ENCODE measurements around the gene SERINC2. TPM values are rescaled to one million over a fixed set of nuclear protein-coding genes. Genes with fewer than 3 reads are reported as not detected.

The SERINC2 gene
- polyA plus RNA-seq, 2 of the 4 experiments (the other 2 are of a cell fraction) = 6.0 to 16.3 TPM

GRCh38 chr1:31414980-31415370, 2.0 kb downstream of the SERINC2 start:
- Histone ChIP-seq H3K27ac (no peak overlapping the region), H3K4me2 (0 out of 3 replicates have a peak overlapping the region, but pooled peaks have one; percentile 98), H3K4me3 (no peak overlapping the region), H3K9me3 (no peaks in the 10 kb centered on the region), H3K4me1 (peaks cover 13% of the 10 kb centered on the region)
- no peak for TF ChIP-seq MAX (IDR thresholded peaks at IDR 0.05)
- no peak for TF ChIP-seq KDM1A (IDR thresholded peaks at IDR 0.05; ENCODE audit: low read depth)
- no peak for TF ChIP-seq SMC3 (IDR thresholded peaks at IDR 0.05)
- TF ChIP-seq RNF2 (IDR thresholded peaks at IDR 0.05; ENCODE audit: borderline replicate concordance, low read depth) = no peak
- TF ChIP-seq SREBF2 (IDR thresholded peaks at IDR 0.05) = no peak
- no peak for TF ChIP-seq BCL3 (IDR thresholded peaks at IDR 0.05)
- no peak for TF ChIP-seq NR3C1 (IDR thresholded peaks at IDR 0.05)
- no peak for TF ChIP-seq JUN (IDR thresholded peaks at IDR 0.05)
- TF ChIP-seq NPAS2 (CRISPR knock-in tag; IDR thresholded peaks at IDR 0.05; ENCODE audit: borderline replicate concordance) = no peak
- TF ChIP-seq CHD2 (IDR thresholded peaks at IDR 0.05; ENCODE audit: low read length, partially characterized antibody) = no peak
- no peak for TF ChIP-seq CBX8 (IDR thresholded peaks at IDR 0.05)
- no peak for TF ChIP-seq ATOH8 (CRISPR knock-in tag; IDR thresholded peaks at IDR 0.05; ENCODE audit: low read depth)
- TF ChIP-seq, protein P1, sequence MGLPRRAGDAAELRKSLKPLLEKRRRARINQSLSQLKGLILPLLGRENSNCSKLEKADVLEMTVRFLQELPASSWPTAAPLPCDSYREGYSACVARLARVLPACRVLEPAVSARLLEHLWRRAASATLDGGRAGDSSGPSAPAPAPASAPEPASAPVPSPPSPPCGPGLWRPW (IDR thresholded peaks at IDR 0.05) = no peak
- CTCF ChIA-PET = interaction anchor here (2.2 to 6.3 kb wide), 3 partner anchors 8 to 231 kb away, joined by 5 to 49 read pairs (median 29); no protein-coding TSS in a partner anchor
- ATAC-seq (no peak), DNase-seq (ENCODE audit: low read depth in 1 of 2, low spot score in 1 of 2) (no peak), FAIRE-seq (no peak)
- POLR2A ChIA-PET = no interaction called here
- 84% methylated on average over 4 of the region's 4 CpGs for WGBS (ENCODE audit: missing lambda C conversion rate)

- Histone ChIP-seq H3K4me1 (peaks cover 13% of the 10 kb centered on the region), H3K27ac (no peak overlapping the region), H3K4me3 (no peak overlapping the region), H3K9me3 (no peaks in the 10 kb centered on the region), H3K4me2 (no peak overlapping the region)
- DNase-seq (ENCODE audit: low read depth in 1 of 2, low spot score in 1 of 2) = no peak
- no peak for FAIRE-seq
- CTCF ChIA-PET = interaction anchor here (2.2 kb wide), 2 partner anchors 133 to 232 kb away, joined by 5 to 7 read pairs; no protein-coding TSS in a partner anchor
- TF ChIP-seq TFCP2L1 (CRISPR knock-in tag; IDR thresholded peaks at IDR 0.05) (no peak), ZSCAN20 (CRISPR knock-in tag; IDR thresholded peaks at IDR 0.05) (no peak), CHD4 (IDR thresholded peaks at IDR 0.05; ENCODE audit: borderline replicate concordance) (no peak), FOSL2 (IDR thresholded peaks at IDR 0.05) (no peak), FOSL2 (CRISPR knock-in tag; IDR thresholded peaks at IDR 0.05) (no peak), FOSB (CRISPR knock-in tag; IDR thresholded peaks at IDR 0.05) (no peak), SREBF2 (IDR thresholded peaks at IDR 0.05) (no peak), USF2 (IDR thresholded peaks at IDR 0.05) (no peak), ESRRA (IDR thresholded peaks at IDR 0.05; ENCODE audit: borderline replicate concordance, low read length) (no peak), RCOR1 (IDR thresholded peaks at IDR 0.05; ENCODE audit: low read depth, low read length) (no peak), NPAS2 (CRISPR knock-in tag; IDR thresholded peaks at IDR 0.05; ENCODE audit: borderline replicate concordance) (no peak), EHMT2 (IDR thresholded peaks at IDR 0.05; ENCODE audit: low read depth) (no peak), BCL3 (IDR thresholded peaks at IDR 0.05) (no peak), PBX3 (IDR thresholded peaks at IDR 0.05) (no peak), CBX8 (IDR thresholded peaks at IDR 0.05) (no peak), JUNB (IDR thresholded peaks at IDR 0.05) (no peak)
- TF ChIP-seq, protein P1 (IDR thresholded peaks at IDR 0.05) = no peak
- TF ChIP-seq, protein P2, sequence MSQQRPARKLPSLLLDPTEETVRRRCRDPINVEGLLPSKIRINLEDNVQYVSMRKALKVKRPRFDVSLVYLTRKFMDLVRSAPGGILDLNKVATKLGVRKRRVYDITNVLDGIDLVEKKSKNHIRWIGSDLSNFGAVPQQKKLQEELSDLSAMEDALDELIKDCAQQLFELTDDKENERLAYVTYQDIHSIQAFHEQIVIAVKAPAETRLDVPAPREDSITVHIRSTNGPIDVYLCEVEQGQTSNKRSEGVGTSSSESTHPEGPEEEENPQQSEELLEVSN (IDR thresholded peaks at IDR 0.05; ENCODE audit: borderline replicate concordance, low read depth) = no peak
- 100% methylated on average over 2 of the region's 2 CpGs for WGBS (ENCODE audit: missing lambda C conversion rate)
- POLR2A ChIA-PET = no interaction called here
- ATAC-seq = no peak
Observed at GRCh38 chr1:31415658-31416057, 2.6 kb downstream of the SERINC2 start.
